Left lung (tissue), 10 donors: ENCODE data around the gene NMT1. TPM values are rescaled to one million over a fixed set of nuclear protein-coding genes. Genes with fewer than 3 reads are reported as not detected.
A peak's percentile ranks its signal among the peaks of the same experiment; 100 is the strongest.

Source experiments
- ATAC-seq: fragments of 200-7000 bp; cut with Tn5 transposase; one replicate; pipeline ENCODE4 v1.9.1; 2020; ENCODE audit warnings: moderate library complexity
- DNase-seq, 4 donors: peaks; one replicate each; pipeline ENCODE4 v3.0.0-alpha.2; 2013 to 2020
- H3K27ac ChIP-seq, 2 donors: fragments of 200-600 bp; sonication (generic) in 1 of 2; one replicate each; pipeline versions ENCODE4 v1.5.0 to v1.8.0; 2020 to 2021
- H3K27me3 ChIP-seq, 2 donors: fragments of 200-600 bp; sonication (generic) in 1 of 2; one replicate each; pipeline versions ENCODE4 v1.5.0 to v1.8.0; 2020 to 2021
- H3K36me3 ChIP-seq, 2 donors: fragments of 200-600 bp; sonication (generic) in 1 of 2; one replicate each; pipeline versions ENCODE4 v1.5.0 to v1.8.0; 2020 to 2021
- H3K4me1 ChIP-seq, 2 donors: fragments of 200-600 bp; one replicate each; pipeline ENCODE4 v1.8.0; 2021
- H3K4me3 ChIP-seq, 2 donors: fragments of 200-600 bp; sonication (generic) in 1 of 2; one replicate each; pipeline versions ENCODE4 v1.5.0 to v1.8.0; 2020 to 2021; ENCODE audit warnings: mild to moderate bottlenecking in 1 of 2
- H3K9me3 ChIP-seq, 2 donors: fragments of 200-600 bp; sonication (generic) in 1 of 2; one replicate each; pipeline versions ENCODE4 v1.5.0 to v1.8.0; 2020 to 2021
- CTCF ChIP-seq, 2 donors: fragments of 200-600 bp; sonication (generic) in 1 of 2; IDR thresholded peaks; one replicate each; pipeline versions ENCODE4 v1.5.0 to v1.8.0; 2021; ENCODE audit warnings: antibody characterized with exemption in 2 of 2
- intact Hi-C, 2 donors: fragments of 100-400 bp; cut with DNase I; formaldehyde crosslinking; loops; one replicate each; pipeline versions ENCODE4 v1.11.2 to v1.14.2; 2022
- polyA plus RNA-seq, 6 donors: library from polyadenylated mRNA; unstranded; fragments of 120-200 nt; gene quantifications; one replicate each; pipeline ENCODE4 v1.2.1, GENCODE V29; 2013; ENCODE audit not compliant: insufficient read length in 6 of 6
- total RNA-seq, 2 donors: library from RNA; stranded (reverse); fragmentation: NEBNext Ultra II Directional; extraction: Animal tissue kit (Norgen Biotek cat#: 25700); gene quantifications; one replicate each; pipeline ENCODE4 v1.2.1, GENCODE V29; 2021
- donor health status: DM: no; HTN: yes; CAD: no.
- donor health status: DM: no; HTN: no; CAD: no.

Gene NMT1
- total and polyA plus RNA-seq, 8 donors, result 59.8 to 129 (median 69.9) TPM

GRCh38 chr17:45073414-45074070 lies 12.4 kb downstream of the NMT1 start:
- Histone ChIP-seq H3K4me1 (peaks cover 3 to 70% of the 10 kb centered on the region in 2 donors), H3K4me3 (no peak overlapping the region), H3K36me3 (peaks cover 0 to 56% of the 10 kb centered on the region in 2 donors), H3K27ac (peak overlapping the region; percentile 5 to 18), H3K9me3 (no peaks in the 10 kb centered on the region), H3K27me3 (no peaks in the 10 kb centered on the region)
- TF ChIP-seq CTCF (IDR thresholded peaks at IDR 0.05), result no peak
- peak in 1 of 4 donors; percentile 33 for DNase-seq
- peak; percentile 69 for ATAC-seq
- intact Hi-C loops, result no loop called here

- Histone ChIP-seq H3K27ac (peak overlapping the region in 1 of 2 donors; percentile 72), H3K36me3 (peaks cover 0 to 69% of the 10 kb centered on the region in 2 donors), H3K27me3 (no peaks in the 10 kb centered on the region), H3K9me3 (no peaks in the 10 kb centered on the region), H3K4me1 (peaks cover 3 to 51% of the 10 kb centered on the region in 2 donors), H3K4me3 (no peak overlapping the region)
- ATAC-seq (no peak), DNase-seq (no peak)
- intact Hi-C loops, result no loop called here
- no peak for TF ChIP-seq CTCF (IDR thresholded peaks at IDR 0.05)
Observed at GRCh38 chr17:45077643-45078042, 16.5 kb downstream of the NMT1 start.

- intact Hi-C loops, result no loop called here
- H3K27ac ChIP-seq, result no peak overlapping the region
Observed at GRCh38 chr17:45081047-45081703, 20.1 kb downstream of the NMT1 start.

GRCh38 chr17:45086391-45086790 lies 25.3 kb downstream of the NMT1 start:
- Histone ChIP-seq H3K36me3 (peaks cover 0 to 99% of the 10 kb centered on the region in 2 donors), H3K9me3 (no peaks in the 10 kb centered on the region), H3K27ac (no peak overlapping the region), H3K4me3 (no peak overlapping the region), H3K4me1 (no peaks in the 10 kb centered on the region), H3K27me3 (no peaks in the 10 kb centered on the region)
- no peak for TF ChIP-seq CTCF (IDR thresholded peaks at IDR 0.05)
- DNase-seq, result no peak
- intact Hi-C loops, result no loop called here
- ATAC-seq, result no peak

More at GRCh38 chr17:45081047-45081703, 20.1 kb downstream of the NMT1 start:
- no peak for TF ChIP-seq CTCF (IDR thresholded peaks at IDR 0.05)
- Histone ChIP-seq H3K36me3 (peaks cover 0 to 84% of the 10 kb centered on the region in 2 donors), H3K4me3 (no peak overlapping the region), H3K9me3 (no peaks in the 10 kb centered on the region), H3K4me1 (peaks cover 3 to 26% of the 10 kb centered on the region in 2 donors), H3K27me3 (no peaks in the 10 kb centered on the region)
- DNase-seq, result no peak
- ATAC-seq, result no peak

- no peak for DNase-seq
- Histone ChIP-seq H3K9me3 (no peaks in the 10 kb centered on the region), H3K4me3 (no peak overlapping the region), H3K27ac (no peak overlapping the region), H3K4me1 (no peaks in the 10 kb centered on the region), H3K36me3 (peaks cover 0 to 99% of the 10 kb centered on the region in 2 donors), H3K27me3 (no peaks in the 10 kb centered on the region)
- intact Hi-C loops, result no loop called here
- ATAC-seq, result no peak
- TF ChIP-seq CTCF (IDR thresholded peaks at IDR 0.05), result no peak
Observed at GRCh38 chr17:45086865-45087503, 25.9 kb downstream of the NMT1 start.
